Measurements from ENCODE around the gene PPIL6. TPM values are rescaled to one million over a fixed set of nuclear protein-coding genes. Genes with fewer than 3 reads are reported as not detected.
A peak's percentile ranks its signal among the peaks of the same experiment; 100 is the strongest.

Gene PPIL6
- polyA plus RNA-seq, 1 donor (not counting 4 experiments of a cell fraction or from before 2014, with no cell fraction given): 1.4 TPM

GRCh38 chr6:109383438-109383940 is 56.9 kb downstream of the PPIL6 start:
- Histone ChIP-seq H3K9ac (ENCODE audit: control insufficient read depth, extremely low read depth, insufficient read depth, low read length) (peak overlapping the region; percentile 95), H3K4me1 (ENCODE audit: control insufficient read depth, extremely low read depth, insufficient read depth, low read length) (peaks cover 29% of the 10 kb centered on the region), H3K9me1 (ENCODE audit: control insufficient read depth, extremely low read depth, insufficient read depth, low read length) (no peaks in the 10 kb centered on the region), H3K4me2 (ENCODE audit: control insufficient read depth, extremely low read depth, insufficient read depth, low read depth, low read length) (peak overlapping the region; percentile 86), H3K79me2 (ENCODE audit: control insufficient read depth, insufficient read depth, low read length) (peaks cover 36% of the 10 kb centered on the region), H2AFZ (ENCODE audit: control insufficient read depth, low read length) (no peak overlapping the region), H3K27me3 (ENCODE audit: control insufficient read depth, extremely low read depth, insufficient read depth, low read length) (no peaks in the 10 kb centered on the region), H3K4me3 (ENCODE audit: control insufficient read depth in 2 of 3, extremely low read depth in 1 of 3, insufficient read depth in 2 of 3, low read depth in 1 of 3, low read length in 3 of 3) (peak overlapping the region; percentile 60 to 78 (median 71)), H3K27ac (ENCODE audit: control insufficient read depth, insufficient read depth, low read length) (peak overlapping the region; percentile 98), H3K36me3 (ENCODE audit: control insufficient read depth in 2 of 2, extremely low read depth in 1 of 2, insufficient read depth in 2 of 2, low read length in 2 of 2) (no peaks in the 10 kb centered on the region), H3K9me3 (ENCODE audit: control insufficient read depth, low read depth, low read length) (no peaks in the 10 kb centered on the region), H4K20me1 (ENCODE audit: control insufficient read depth, extremely low read depth, insufficient read depth, low read length) (peaks cover 11% of the 10 kb centered on the region)
- DNase-seq (ENCODE audit: low read depth, low spot score): no peak
- no peak for TF ChIP-seq CTCF (optimal IDR thresholded peaks at IDR 0.05 in 1 of 3, IDR thresholded peaks at IDR 0.05 in 1 of 3, conservative IDR thresholded peaks at IDR 0.05 in 1 of 3; ENCODE audit: extremely low read depth in 1 of 3, insufficient read depth in 2 of 3, low read length in 3 of 3)
- TF ChIP-seq EZH2 (IDR thresholded peaks at IDR 0.05; ENCODE audit: low read length): no peak
- dilution Hi-C loops (cut with MboI; ENCODE audit: extremely low pct_ligation_motif_present, low sequenced_read_pairs): no loop called here
- no peak for FAIRE-seq

GRCh38 chr6:109382576-109383437 is 57.6 kb downstream of the PPIL6 start:
- H3K36me3 ChIP-seq (ENCODE audit: control insufficient read depth in 2 of 2, extremely low read depth in 1 of 2, insufficient read depth in 2 of 2, low read length in 2 of 2): peaks cover under 1 to 6% of the 10 kb centered on the region in 2 experiments
- H3K9ac ChIP-seq (ENCODE audit: control insufficient read depth, extremely low read depth, insufficient read depth, low read length): peak overlapping the region; percentile 95
- FAIRE-seq: peak; percentile 73
- peak overlapping the region; percentile 60 to 78 (median 71) for H3K4me3 ChIP-seq (ENCODE audit: control insufficient read depth in 2 of 3, extremely low read depth in 1 of 3, insufficient read depth in 2 of 3, low read depth in 1 of 3, low read length in 3 of 3)
- no peaks in the 10 kb centered on the region for H3K9me1 ChIP-seq (ENCODE audit: control insufficient read depth, extremely low read depth, insufficient read depth, low read length)
- TF ChIP-seq CTCF (optimal IDR thresholded peaks at IDR 0.05 in 1 of 3, IDR thresholded peaks at IDR 0.05 in 1 of 3, conservative IDR thresholded peaks at IDR 0.05 in 1 of 3; ENCODE audit: extremely low read depth in 1 of 3, insufficient read depth in 2 of 3, low read length in 3 of 3) (peak; percentile 44 to 62 (median 46)), EZH2 (IDR thresholded peaks at IDR 0.05; ENCODE audit: low read length) (no peak)
- H3K4me2 ChIP-seq (ENCODE audit: control insufficient read depth, extremely low read depth, insufficient read depth, low read depth, low read length): peak overlapping the region; percentile 86
- H3K9me3 ChIP-seq (ENCODE audit: control insufficient read depth, low read depth, low read length): no peaks in the 10 kb centered on the region
- peak; percentile 71 for DNase-seq (ENCODE audit: low read depth, low spot score)
- H3K4me1 ChIP-seq (ENCODE audit: control insufficient read depth, extremely low read depth, insufficient read depth, low read length): peaks cover 29% of the 10 kb centered on the region
- peaks cover 43% of the 10 kb centered on the region for H3K79me2 ChIP-seq (ENCODE audit: control insufficient read depth, insufficient read depth, low read length)
- H4K20me1 ChIP-seq (ENCODE audit: control insufficient read depth, extremely low read depth, insufficient read depth, low read length): peaks cover 11% of the 10 kb centered on the region
- dilution Hi-C loops (cut with MboI; ENCODE audit: extremely low pct_ligation_motif_present, low sequenced_read_pairs): no loop called here
- no peaks in the 10 kb centered on the region for H3K27me3 ChIP-seq (ENCODE audit: control insufficient read depth, extremely low read depth, insufficient read depth, low read length)
- H3K27ac ChIP-seq (ENCODE audit: control insufficient read depth, insufficient read depth, low read length): peak overlapping the region; percentile 98
- H2AFZ ChIP-seq (ENCODE audit: control insufficient read depth, low read length): peak overlapping the region; percentile 88
